ENCODE results near the gene NRG3. TPM values are rescaled to one million over a fixed set of nuclear protein-coding genes. Genes with fewer than 3 reads are reported as not detected.

NRG3 gene
- total RNA-seq, 1 experiment from 2014 or later: not detected

GRCh38 chr10:82228701-82229100, 353.7 kb downstream of the NRG3 start:
- TF ChIP-seq SP1 (IDR thresholded peaks at IDR 0.05; ENCODE audit: low read depth): no peak
- no peak for TF ChIP-seq REST (IDR thresholded peaks at IDR 0.05; ENCODE audit: low read depth)
- TF ChIP-seq ZNF274 (IDR thresholded peaks at IDR 0.05; ENCODE audit: low read depth, low read length): no peak
- no peak for TF ChIP-seq SRF (IDR thresholded peaks at IDR 0.05; ENCODE audit: low read depth)
- no peak for TF ChIP-seq TCF7L2 (IDR thresholded peaks at IDR 0.05; ENCODE audit: borderline replicate concordance, extremely low read depth, insufficient read depth, insufficient read length)
- no peak for TF ChIP-seq CBX3 (IDR thresholded peaks at IDR 0.05; ENCODE audit: low read depth)
- TF ChIP-seq EZH2phosphoT487 (IDR thresholded peaks at IDR 0.05; ENCODE audit: borderline replicate concordance): no peak
- TF ChIP-seq CTCF (IDR thresholded peaks at IDR 0.05 in 2 of 3, conservative IDR thresholded peaks at IDR 0.05 in 1 of 3; ENCODE audit: borderline replicate concordance in 1 of 3, insufficient read depth in 1 of 3, low read depth in 2 of 3, low read length in 2 of 3): no peak
- TF ChIP-seq RAD21 (IDR thresholded peaks at IDR 0.05; ENCODE audit: low read depth): no peak
- TF ChIP-seq POLR2AphosphoS5 (IDR thresholded peaks at IDR 0.05; ENCODE audit: low read depth, low read length): no peak
- no peak for TF ChIP-seq ELF1 (IDR thresholded peaks at IDR 0.05; ENCODE audit: borderline replicate concordance, low read depth)
- TF ChIP-seq ZBTB33 (IDR thresholded peaks at IDR 0.05; ENCODE audit: extremely low read depth, insufficient replicate concordance, low read length): no peak
- no peak for TF ChIP-seq FOSL1 (IDR thresholded peaks at IDR 0.05; ENCODE audit: low read depth)
- TF ChIP-seq POLR2A (IDR thresholded peaks at IDR 0.05; ENCODE audit: borderline replicate concordance, extremely low read depth, insufficient read depth, insufficient read length): no peak
- no peak for TF ChIP-seq YY1 (IDR thresholded peaks at IDR 0.05; ENCODE audit: extremely low read depth, insufficient replicate concordance, low read depth, low read length)
- Histone ChIP-seq H3K4me1 (ENCODE audit: control insufficient read depth in 1 of 2, insufficient read depth in 2 of 2, low read length in 2 of 2) (no peaks in the 10 kb centered on the region), H4K20me1 (ENCODE audit: insufficient read depth) (no peaks in the 10 kb centered on the region), H2AFZ (ENCODE audit: low read depth, low read length, poor library complexity, severe bottlenecking) (no peak overlapping the region), H3K79me2 (ENCODE audit: insufficient read depth, low read length) (no peaks in the 10 kb centered on the region), H3K9me3 (ENCODE audit: control insufficient read depth in 1 of 2, insufficient read depth in 1 of 2, low read depth in 1 of 2, low read length in 2 of 2) (peaks cover 9 to 16% of the 10 kb centered on the region in 2 experiments; a peak in 2 of 4 replicates), H3K27ac (ENCODE audit: low read depth, low read length) (no peak overlapping the region), H3K36me3 (ENCODE audit: control insufficient read depth in 1 of 2, insufficient read depth in 2 of 2, low read length in 2 of 2) (no peaks in the 10 kb centered on the region), H3K9ac (ENCODE audit: low read length) (no peak overlapping the region), H3K27me3 (ENCODE audit: insufficient read depth, low read length) (no peaks in the 10 kb centered on the region), H3K4me3 (replicated peaks in 1 of 2; ENCODE audit: low read depth in 1 of 2, low read length in 2 of 2) (no peak overlapping the region), H3K9me2 (ENCODE audit: insufficient read depth) (no peaks in the 10 kb centered on the region), H3K4me2 (ENCODE audit: low read length) (no peak overlapping the region)
- no TSS peak for BruUV-seq (replicated peaks)
- intact Hi-C loops (cut with micrococcal nuclease): no loop called here
- RAD21 ChIA-PET (ENCODE audit: low non-redundant PET in 1 of 2, low total read pairs in 2 of 2, uncharacterized antibody in 2 of 2, unreplicated experiment in 2 of 2): no interaction called here
- ATAC-seq: no peak
- POLR2A ChIA-PET: no interaction called here
- no peak for DNase-seq (ENCODE audit: low read depth, low spot score)
- CTCF ChIA-PET: no interaction called here
